ENCODE results near the gene PALM2AKAP2. TPM values are rescaled to one million over a fixed set of nuclear protein-coding genes. Genes with fewer than 3 reads are reported as not detected.

PALM2AKAP2 gene
- total and polyA plus RNA-seq, 2 donors (not counting 3 experiments of a cell fraction or from before 2014, with no cell fraction given), result 0.01 TPM; not detected in 1

DNA sequence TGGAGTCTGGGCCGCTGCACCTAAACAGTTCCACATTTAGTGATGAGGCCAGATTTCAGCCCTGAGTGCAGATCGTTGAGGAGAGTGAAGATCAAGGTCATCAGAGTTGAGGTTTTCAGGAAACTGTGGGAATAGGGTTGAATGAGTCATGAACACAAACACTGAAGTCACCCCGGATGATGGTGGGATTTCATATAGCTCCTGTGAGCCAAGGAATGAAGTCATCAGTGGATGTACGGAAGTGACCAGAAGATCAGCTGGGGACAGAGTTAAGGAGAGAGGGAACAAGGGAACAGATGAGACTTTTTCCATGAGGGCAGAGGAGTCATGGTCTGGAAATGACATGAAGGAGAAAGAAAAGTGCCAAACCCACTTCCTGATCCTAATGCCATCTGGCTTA is 36.5 kb downstream of the PALM2AKAP2 start:
- dilution Hi-C loops (cut with MboI; ENCODE audit: extremely low pct_ligation_motif_present, low sequenced_read_pairs) (no loop called here), intact Hi-C loops (cut with micrococcal nuclease) (loop anchor here (5.0 kb wide), 2 partner anchors 164 to 401 kb away; no protein-coding TSS in a partner anchor)
- ChIA-PET CTCF (interaction anchor here (1.4 to 3.8 kb wide), 8 partner anchors 11 to 806 kb away, joined by 4 to 91 read pairs (median 10); no protein-coding TSS in a partner anchor), POLR2A (no interaction called here)
- no peaks in the 10 kb centered on the region for H3K79me2 ChIP-seq (ENCODE audit: control insufficient read depth, insufficient read depth, low read length)
- FAIRE-seq (peak; percentile 93), DNase-seq (ENCODE audit: low read depth, low spot score) (peak; percentile 60)
- H3K27me3 ChIP-seq (ENCODE audit: control insufficient read depth in 2 of 2, insufficient read depth in 2 of 2, low read length in 2 of 2), result no peaks in the 10 kb centered on the region
- no peaks in the 10 kb centered on the region for H4K20me1 ChIP-seq (replicated peaks; ENCODE audit: control insufficient read depth, extremely low read depth, insufficient read depth, low read length)
- H3K4me3 ChIP-seq (replicated peaks in 1 of 3; ENCODE audit: insufficient read depth in 1 of 3, low read depth in 1 of 3, low read length in 3 of 3), result no peak overlapping the region
- H3K27ac ChIP-seq (ENCODE audit: insufficient read depth, low read depth, low read length), result peak overlapping the region; percentile 52
- H3K4me1 ChIP-seq (ENCODE audit: control insufficient read depth, extremely low read depth, insufficient read depth, low read length), result peaks cover 24% of the 10 kb centered on the region
- no peaks in the 10 kb centered on the region for H3K9me3 ChIP-seq (replicated peaks; ENCODE audit: control insufficient read depth, insufficient read depth, low read length)
- H3K36me3 ChIP-seq (ENCODE audit: control insufficient read depth in 2 of 2, extremely low read depth in 1 of 2, insufficient read depth in 2 of 2, low read length in 2 of 2), result no peaks in the 10 kb centered on the region
- TF ChIP-seq POLR2AphosphoS5 (IDR thresholded peaks at IDR 0.05; ENCODE audit: insufficient read depth, low read depth, low read length) (peak; percentile 80), POLR2A (IDR thresholded peaks at IDR 0.05; ENCODE audit: low read depth, low read length) (no peak), JUN (IDR thresholded peaks at IDR 0.05; ENCODE audit: borderline replicate concordance, insufficient read depth, insufficient read length, low read depth) (peak; percentile 89), GATA2 (IDR thresholded peaks at IDR 0.05; ENCODE audit: insufficient read depth, insufficient read length, low read depth, low read length) (peak; percentile 89), FOS (IDR thresholded peaks at IDR 0.05; ENCODE audit: borderline replicate concordance, insufficient read depth, low read length) (peak; percentile 91)
- H3K4me2 ChIP-seq (ENCODE audit: insufficient read depth, low read length), result peak overlapping the region; percentile 34
- no TSS peak for BruUV-seq (replicated peaks)
- no peak overlapping the region for H3K9ac ChIP-seq (replicated peaks; ENCODE audit: extremely low read depth, insufficient read depth, low read length)
- no peaks in the 10 kb centered on the region for H3K9me1 ChIP-seq (replicated peaks; ENCODE audit: control insufficient read depth, extremely low read depth, insufficient read depth, low read length)
- H2AFZ ChIP-seq (ENCODE audit: low read depth, low read length), result no peak overlapping the region

- Histone ChIP-seq H3K4me1 (ENCODE audit: control insufficient read depth, extremely low read depth, insufficient read depth, low read length) (peaks cover 24% of the 10 kb centered on the region), H3K9me1 (replicated peaks; ENCODE audit: control insufficient read depth, extremely low read depth, insufficient read depth, low read length) (no peaks in the 10 kb centered on the region), H3K9me3 (replicated peaks; ENCODE audit: control insufficient read depth, insufficient read depth, low read length) (no peaks in the 10 kb centered on the region), H3K27ac (ENCODE audit: insufficient read depth, low read depth, low read length) (peak overlapping the region; percentile 44), H3K36me3 (ENCODE audit: control insufficient read depth in 2 of 2, extremely low read depth in 1 of 2, insufficient read depth in 2 of 2, low read length in 2 of 2) (no peaks in the 10 kb centered on the region), H3K9ac (replicated peaks; ENCODE audit: extremely low read depth, insufficient read depth, low read length) (peak overlapping the region; percentile 26), H4K20me1 (replicated peaks; ENCODE audit: control insufficient read depth, extremely low read depth, insufficient read depth, low read length) (no peaks in the 10 kb centered on the region), H3K4me2 (ENCODE audit: insufficient read depth, low read length) (no peak overlapping the region), H3K27me3 (ENCODE audit: control insufficient read depth in 2 of 2, insufficient read depth in 2 of 2, low read length in 2 of 2) (no peaks in the 10 kb centered on the region), H2AFZ (ENCODE audit: low read depth, low read length) (no peak overlapping the region), H3K4me3 (replicated peaks in 1 of 3; ENCODE audit: insufficient read depth in 1 of 3, low read depth in 1 of 3, low read length in 3 of 3) (no peak overlapping the region), H3K79me2 (ENCODE audit: control insufficient read depth, insufficient read depth, low read length) (no peaks in the 10 kb centered on the region)
- ChIA-PET POLR2A (no interaction called here), CTCF (interaction anchor here (0.7 to 3.8 kb wide), 22 partner anchors 10 to 806 kb away, joined by 3 to 91 read pairs (median 5); partner anchors contain the start of gene SVEP1)
- dilution Hi-C loops (cut with MboI; ENCODE audit: extremely low pct_ligation_motif_present, low sequenced_read_pairs) (no loop called here), intact Hi-C loops (cut with micrococcal nuclease) (loop anchor here (5.0 kb wide), 2 partner anchors 165 to 400 kb away; no protein-coding TSS in a partner anchor)
- TSS peak; percentile 91 for BruUV-seq (replicated peaks)
- no peak for TF ChIP-seq POLR2A (IDR thresholded peaks at IDR 0.05; ENCODE audit: low read depth, low read length)
- TF ChIP-seq, protein P1, sequence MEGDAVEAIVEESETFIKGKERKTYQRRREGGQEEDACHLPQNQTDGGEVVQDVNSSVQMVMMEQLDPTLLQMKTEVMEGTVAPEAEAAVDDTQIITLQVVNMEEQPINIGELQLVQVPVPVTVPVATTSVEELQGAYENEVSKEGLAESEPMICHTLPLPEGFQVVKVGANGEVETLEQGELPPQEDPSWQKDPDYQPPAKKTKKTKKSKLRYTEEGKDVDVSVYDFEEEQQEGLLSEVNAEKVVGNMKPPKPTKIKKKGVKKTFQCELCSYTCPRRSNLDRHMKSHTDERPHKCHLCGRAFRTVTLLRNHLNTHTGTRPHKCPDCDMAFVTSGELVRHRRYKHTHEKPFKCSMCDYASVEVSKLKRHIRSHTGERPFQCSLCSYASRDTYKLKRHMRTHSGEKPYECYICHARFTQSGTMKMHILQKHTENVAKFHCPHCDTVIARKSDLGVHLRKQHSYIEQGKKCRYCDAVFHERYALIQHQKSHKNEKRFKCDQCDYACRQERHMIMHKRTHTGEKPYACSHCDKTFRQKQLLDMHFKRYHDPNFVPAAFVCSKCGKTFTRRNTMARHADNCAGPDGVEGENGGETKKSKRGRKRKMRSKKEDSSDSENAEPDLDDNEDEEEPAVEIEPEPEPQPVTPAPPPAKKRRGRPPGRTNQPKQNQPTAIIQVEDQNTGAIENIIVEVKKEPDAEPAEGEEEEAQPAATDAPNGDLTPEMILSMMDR (IDR thresholded peaks at IDR 0.05; ENCODE audit: extremely low read depth in 1 of 2, insufficient read depth in 1 of 2, low read depth in 1 of 2, low read length in 2 of 2), result no peak
- no peak for DNase-seq (ENCODE audit: low read depth, low spot score)
- no peak for FAIRE-seq
Observed at GRCh38 chr9:109817146-109817845, 37.3 kb downstream of the PALM2AKAP2 start.
